ENCODE results near the gene FBLN2. TPM values are rescaled to one million over a fixed set of nuclear protein-coding genes. Genes with fewer than 3 reads are reported as not detected.
A peak's percentile ranks its signal among the peaks of the same experiment; 100 is the strongest.

Gene FBLN2
- total RNA-seq, 2 donors from 2014 or later = not detected

- Mint-ChIP-seq H3K9me3 (no peaks in the 10 kb centered on the region), H3K27me3 (peaks cover 10 to 24% of the 10 kb centered on the region in 2 donors), H3K36me3 (no peaks in the 10 kb centered on the region), H3K4me1 (ENCODE audit: low read depth in 2 of 2) (peaks cover 3 to 6% of the 10 kb centered on the region in 2 donors), H3K4me3 (no peak overlapping the region), H3K27ac (no peak overlapping the region)
- DNase-seq (ENCODE audit: low spot score) (no peak), ATAC-seq (no peak)
Measured at GRCh38 chr3:13532631-13533030, 16.3 kb upstream of the FBLN2 start.

GRCh38 chr3:13533885-13534301, 15.0 kb upstream of the FBLN2 start:
- ATAC-seq (no peak), DNase-seq (ENCODE audit: low spot score) (no peak)
- Mint-ChIP-seq H3K4me3 (no peak overlapping the region), H3K36me3 (no peaks in the 10 kb centered on the region), H3K4me1 (ENCODE audit: low read depth in 2 of 2) (peaks cover 6% of the 10 kb centered on the region in 2 donors), H3K27ac (no peak overlapping the region), H3K9me3 (no peaks in the 10 kb centered on the region), H3K27me3 (peaks cover 12 to 21% of the 10 kb centered on the region in 2 donors)

GRCh38 chr3:13535526-13535875, 13.4 kb upstream of the FBLN2 start:
- ATAC-seq (no peak), DNase-seq (ENCODE audit: low spot score) (no peak)
- Mint-ChIP-seq H3K36me3 (no peaks in the 10 kb centered on the region), H3K27me3 (peaks cover 11 to 14% of the 10 kb centered on the region in 2 donors), H3K9me3 (no peaks in the 10 kb centered on the region), H3K4me1 (ENCODE audit: low read depth in 2 of 2) (peaks cover 6 to 7% of the 10 kb centered on the region in 2 donors), H3K27ac (no peak overlapping the region), H3K4me3 (no peak overlapping the region)

- Mint-ChIP-seq H3K27ac (no peak overlapping the region), H3K36me3 (no peaks in the 10 kb centered on the region), H3K9me3 (no peaks in the 10 kb centered on the region), H3K4me3 (no peak overlapping the region), H3K4me1 (ENCODE audit: low read depth in 2 of 2) (peaks cover 6 to 7% of the 10 kb centered on the region in 2 donors), H3K27me3 (peaks cover 12 to 14% of the 10 kb centered on the region in 2 donors)
- DNase-seq (ENCODE audit: low spot score) = no peak
- ATAC-seq = no peak
Measured at GRCh38 chr3:13535905-13536304, 13.0 kb upstream of the FBLN2 start.

GRCh38 chr3:13536432-13536831, 12.5 kb upstream of the FBLN2 start:
- H3K4me1 Mint-ChIP-seq (ENCODE audit: low read depth in 2 of 2) = peaks cover 6 to 7% of the 10 kb centered on the region in 2 donors
- no peaks in the 10 kb centered on the region for H3K9me3 Mint-ChIP-seq
- H3K4me3 Mint-ChIP-seq = no peak overlapping the region
- H3K27me3 Mint-ChIP-seq = peaks cover 13 to 14% of the 10 kb centered on the region in 2 donors
- no peaks in the 10 kb centered on the region for H3K36me3 Mint-ChIP-seq
- DNase-seq (ENCODE audit: low spot score) = no peak
- ATAC-seq = no peak
- no peak overlapping the region for H3K27ac Mint-ChIP-seq

- no peak for ATAC-seq
- no peaks in the 10 kb centered on the region for H3K9me3 Mint-ChIP-seq
- H3K27ac Mint-ChIP-seq = no peak overlapping the region
- no peaks in the 10 kb centered on the region for H3K36me3 Mint-ChIP-seq
- no peak overlapping the region for H3K4me3 Mint-ChIP-seq
- peaks cover 13 to 14% of the 10 kb centered on the region in 2 donors for H3K27me3 Mint-ChIP-seq
- H3K4me1 Mint-ChIP-seq (ENCODE audit: low read depth in 2 of 2) = peaks cover 6 to 7% of the 10 kb centered on the region in 2 donors
- no peak for DNase-seq (ENCODE audit: low spot score)
Measured at GRCh38 chr3:13536832-13537231, 12.1 kb upstream of the FBLN2 start.

GRCh38 chr3:13537244-13537908, 11.5 kb upstream of the FBLN2 start:
- H3K4me1 Mint-ChIP-seq (ENCODE audit: low read depth in 2 of 2) = peaks cover 6 to 7% of the 10 kb centered on the region in 2 donors
- H3K36me3 Mint-ChIP-seq = no peaks in the 10 kb centered on the region
- no peaks in the 10 kb centered on the region for H3K9me3 Mint-ChIP-seq
- DNase-seq (ENCODE audit: low spot score) = no peak
- H3K27ac Mint-ChIP-seq = no peak overlapping the region
- H3K4me3 Mint-ChIP-seq = no peak overlapping the region
- ATAC-seq = no peak
- H3K27me3 Mint-ChIP-seq = peaks cover 13 to 14% of the 10 kb centered on the region in 2 donors

GRCh38 chr3:13537909-13538296, 11.0 kb upstream of the FBLN2 start:
- DNase-seq (ENCODE audit: low spot score) (no peak), ATAC-seq (no peak)
- H3K27me3 Mint-ChIP-seq = peaks cover 13 to 14% of the 10 kb centered on the region in 2 donors

GRCh38 chr3:13538520-13539291, 10.2 kb upstream of the FBLN2 start:
- Mint-ChIP-seq H3K9me3 (no peaks in the 10 kb centered on the region), H3K36me3 (no peaks in the 10 kb centered on the region), H3K27me3 (peaks cover 11 to 16% of the 10 kb centered on the region in 2 donors), H3K4me3 (no peak overlapping the region), H3K27ac (no peak overlapping the region), H3K4me1 (ENCODE audit: low read depth in 2 of 2) (peaks cover 6 to 7% of the 10 kb centered on the region in 2 donors)
- DNase-seq (ENCODE audit: low spot score) (no peak), ATAC-seq (no peak)

More at GRCh38 chr3:13537909-13538296, 11.0 kb upstream of the FBLN2 start:
- Mint-ChIP-seq H3K27ac (no peak overlapping the region), H3K36me3 (no peaks in the 10 kb centered on the region), H3K9me3 (no peaks in the 10 kb centered on the region), H3K4me1 (ENCODE audit: low read depth in 2 of 2) (peaks cover 6 to 7% of the 10 kb centered on the region in 2 donors), H3K4me3 (no peak overlapping the region)

GRCh38 chr3:13539292-13539638, 9.7 kb upstream of the FBLN2 start:
- Mint-ChIP-seq H3K36me3 (no peaks in the 10 kb centered on the region), H3K27me3 (peaks cover 13 to 17% of the 10 kb centered on the region in 2 donors), H3K9me3 (no peaks in the 10 kb centered on the region), H3K4me1 (ENCODE audit: low read depth in 2 of 2) (peaks cover 8 to 10% of the 10 kb centered on the region in 2 donors), H3K27ac (no peak overlapping the region), H3K4me3 (no peak overlapping the region)
- ATAC-seq (no peak), DNase-seq (ENCODE audit: low spot score) (no peak)

GRCh38 chr3:13539671-13540070, 9.3 kb upstream of the FBLN2 start:
- peaks cover 14 to 21% of the 10 kb centered on the region in 2 donors for H3K27me3 Mint-ChIP-seq
- no peaks in the 10 kb centered on the region for H3K9me3 Mint-ChIP-seq
- ATAC-seq (no peak), DNase-seq (ENCODE audit: low spot score) (no peak)
- H3K36me3 Mint-ChIP-seq = no peaks in the 10 kb centered on the region
- no peak overlapping the region for H3K4me3 Mint-ChIP-seq
- peaks cover 10 to 12% of the 10 kb centered on the region in 2 donors for H3K4me1 Mint-ChIP-seq (ENCODE audit: low read depth in 2 of 2)
- H3K27ac Mint-ChIP-seq = no peak overlapping the region

GRCh38 chr3:13540297-13540995, 8.5 kb upstream of the FBLN2 start:
- no peak overlapping the region for H3K27ac Mint-ChIP-seq
- H3K27me3 Mint-ChIP-seq = peaks cover 22 to 29% of the 10 kb centered on the region in 2 donors
- no peak for ATAC-seq

GRCh38 chr3:13541691-13542090, 7.2 kb upstream of the FBLN2 start:
- Mint-ChIP-seq H3K36me3 (no peaks in the 10 kb centered on the region), H3K9me3 (no peaks in the 10 kb centered on the region), H3K27me3 (peaks cover 22 to 27% of the 10 kb centered on the region in 2 donors), H3K4me3 (no peak overlapping the region), H3K4me1 (ENCODE audit: low read depth in 2 of 2) (peaks cover 7 to 15% of the 10 kb centered on the region in 2 donors), H3K27ac (no peak overlapping the region)
- DNase-seq (ENCODE audit: low spot score) (no peak), ATAC-seq (no peak)

More at GRCh38 chr3:13540297-13540995, 8.5 kb upstream of the FBLN2 start:
- peak; percentile 26 for DNase-seq (ENCODE audit: low spot score)
- H3K4me1 Mint-ChIP-seq (ENCODE audit: low read depth in 2 of 2) = peaks cover 10 to 17% of the 10 kb centered on the region in 2 donors
- no peak overlapping the region for H3K4me3 Mint-ChIP-seq
- H3K36me3 Mint-ChIP-seq = no peaks in the 10 kb centered on the region
- no peaks in the 10 kb centered on the region for H3K9me3 Mint-ChIP-seq

- DNase-seq (ENCODE audit: low spot score) = no peak
- no peaks in the 10 kb centered on the region for H3K36me3 Mint-ChIP-seq
- H3K4me3 Mint-ChIP-seq = no peak overlapping the region
- no peaks in the 10 kb centered on the region for H3K9me3 Mint-ChIP-seq
- peaks cover 5 to 14% of the 10 kb centered on the region in 2 donors for H3K4me1 Mint-ChIP-seq (ENCODE audit: low read depth in 2 of 2)
- H3K27ac Mint-ChIP-seq = no peak overlapping the region
- H3K27me3 Mint-ChIP-seq = peaks cover 17 to 24% of the 10 kb centered on the region in 2 donors
- ATAC-seq = no peak
Measured at GRCh38 chr3:13542142-13542541, 6.8 kb upstream of the FBLN2 start.

All from natural killer cell treated with Interleukin-12 subunit alpha and Interleukin-12 subunit beta and Interleukin-15 and Interleukin-18, amount 100 ng/mL, for 72 hours (primary cell).